Measurements from ENCODE around the gene OPRL1.

DNA sequence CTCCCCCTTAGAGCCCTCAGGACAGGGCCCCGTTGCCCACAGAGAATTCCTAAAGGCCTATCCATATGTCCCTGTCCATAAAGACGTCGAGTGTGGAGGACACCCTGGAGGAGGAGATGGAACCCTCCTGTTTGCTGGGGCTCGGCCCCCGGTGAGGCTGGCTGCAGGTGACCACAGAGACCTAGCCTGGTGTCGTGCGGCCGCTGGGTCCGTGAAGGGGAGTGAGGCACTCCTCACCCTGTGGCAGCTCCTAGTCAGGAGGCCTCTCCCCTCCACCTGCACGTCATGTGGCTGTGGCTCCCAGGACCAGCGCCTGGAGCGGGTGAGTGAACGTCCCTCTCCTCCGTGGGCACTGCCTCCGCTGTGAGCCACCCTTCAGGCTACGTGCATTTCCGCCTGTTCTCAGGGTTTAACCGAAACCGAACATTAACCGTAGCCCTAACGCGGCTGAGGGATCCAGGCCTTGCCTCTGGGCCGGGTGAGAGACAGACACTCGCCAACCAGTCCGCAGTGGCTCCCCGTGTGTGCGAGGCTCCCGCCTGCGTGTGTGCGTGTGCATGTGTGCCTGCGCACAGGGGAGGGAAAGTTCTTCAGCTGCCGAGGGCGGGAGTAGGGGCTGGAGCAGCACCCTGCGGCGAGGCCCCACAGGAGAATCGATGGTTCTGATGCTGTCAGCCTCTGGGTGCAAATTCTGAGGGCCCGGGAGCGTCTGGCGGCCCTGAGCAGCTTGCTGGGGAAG, 22.8 kb upstream of the OPRL1 start:
- TF ChIP-seq CTCF (conservative IDR thresholded peaks at IDR 0.05 in 1 of 2, IDR thresholded peaks at IDR 0.05 in 1 of 2; ENCODE audit: low read depth in 1 of 2, low read length in 2 of 2) (no peak), EZH2 (IDR thresholded peaks at IDR 0.05; ENCODE audit: low read length, missing control alignments) (no peak)
